IMR-90 (cell line): ENCODE measurements around the gene SIT1. TPM values are rescaled to one million over a fixed set of nuclear protein-coding genes. Genes with fewer than 3 reads are reported as not detected.
A peak's percentile ranks its signal among the peaks of the same experiment; 100 is the strongest.

Experiments
- ATAC-seq: fragments of 200-7000 bp; cut with Tn5 transposase; 2 replicates; pipeline ENCODE4 v1.9.1; 2020; ENCODE audit warnings: low read depth, mild to moderate bottlenecking, moderate library complexity
- BruUV-seq: library from RNA; stranded (reverse); fragments of 400-500 nt; replicated peaks from 2 replicates; lab custom pipeline; 2021; lab: Mats Ljungman, UMichigan
- CTCF ChIA-PET: fragments of 300-600 bp; formaldehyde crosslinking; extraction: SDS; loops from one replicate; lab custom pipeline; 2021; ENCODE audit warnings: antibody characterized with exemption; lab: Yijun Ruan, JAX
- POLR2A ChIA-PET: fragments of 300-600 bp; sonication (Branson Sonifier 250); formaldehyde crosslinking; loops from one replicate; lab custom pipeline; 2022; ENCODE audit warnings: antibody characterized with exemption; ENCODE audit not compliant: unreplicated experiment; lab: Charles Lee
- DNase-seq: peaks from one replicate; pipeline ENCODE4 v3.0.0; 2013
- H2AFZ ChIP-seq: replicated peaks from 2 replicates; pipeline ENCODE3; 2013; ENCODE audit warnings: low read length, mild to moderate bottlenecking; ENCODE audit not compliant: poor library complexity
- H2AK5ac ChIP-seq: 2 replicates; pipeline ENCODE4 v1.6.1; 2013; ENCODE audit warnings: low read depth, low read length, inconsistent platforms
- H2AK9ac ChIP-seq: replicated peaks from 2 replicates; pipeline ENCODE3; 2013; ENCODE audit warnings: mild to moderate bottlenecking, low read depth, low read length, moderate library complexity; ENCODE audit not compliant: poor library complexity
- H2BK120ac ChIP-seq: 2 replicates; pipeline ENCODE4 v1.6.1; 2013; ENCODE audit warnings: low read depth, low read length, inconsistent platforms
- H2BK15ac ChIP-seq: 3 replicates; pipeline ENCODE4 v1.6.1; 2013; ENCODE audit warnings: low read depth, low read length, inconsistent platforms
- H2BK20ac ChIP-seq: 2 replicates; pipeline ENCODE4 v1.6.1; 2013; ENCODE audit warnings: low read depth, mild to moderate bottlenecking, inconsistent platforms, low read length, moderate library complexity
- H2BK5ac ChIP-seq: 2 replicates; pipeline ENCODE4 v1.6.1; 2013; ENCODE audit warnings: mild to moderate bottlenecking, low read depth, low read length, inconsistent platforms; ENCODE audit not compliant: poor library complexity, severe bottlenecking
- H3K14ac ChIP-seq: replicated peaks from 2 replicates; pipeline ENCODE4 v1.6.1; 2013; ENCODE audit warnings: low read depth, low read length, inconsistent platforms
- H3K18ac ChIP-seq: 2 replicates; pipeline ENCODE4 v1.6.1; 2013; ENCODE audit warnings: low read depth, low read length, control low read depth
- H3K23ac ChIP-seq: 2 replicates; pipeline ENCODE4 v1.6.1; 2013; ENCODE audit warnings: low read depth, low read length, inconsistent platforms
- H3K27ac ChIP-seq: 2 replicates; pipeline ENCODE4 v1.5.1; 2013; ENCODE audit warnings: mild to moderate bottlenecking, control low read depth, low read length; ENCODE audit not compliant: insufficient read depth
- H3K27me3 ChIP-seq: 2 replicates; pipeline ENCODE4 v1.6.1; 2013; ENCODE audit warnings: low read length; ENCODE audit not compliant: control insufficient read depth, insufficient read depth
- H3K36me3 ChIP-seq: 2 replicates; pipeline ENCODE4 v1.6.1; 2013; ENCODE audit warnings: low read length, mixed read lengths; ENCODE audit not compliant: control insufficient read depth, insufficient read depth
- H3K4ac ChIP-seq: 2 replicates; pipeline ENCODE4 v1.6.1; 2013; ENCODE audit warnings: low read depth, low read length, inconsistent platforms
- H3K4me1 ChIP-seq: 2 replicates; pipeline ENCODE4 v1.6.1; 2013; ENCODE audit warnings: low read length, mixed read lengths; ENCODE audit not compliant: control insufficient read depth, insufficient read depth
- H3K4me2 ChIP-seq: 2 replicates; pipeline ENCODE4 v1.6.1; 2013; ENCODE audit warnings: low read depth, mild to moderate bottlenecking, control low read depth, low read length, moderate library complexity
- H3K4me3 ChIP-seq: 2 replicates; pipeline ENCODE4 v1.5.1; 2013; ENCODE audit warnings: low read depth, mild to moderate bottlenecking, control low read depth, low read length, moderate library complexity; ENCODE audit not compliant: insufficient read depth
- H3K56ac ChIP-seq: 2 replicates; pipeline ENCODE4 v1.6.1; 2013; ENCODE audit warnings: low read length, inconsistent platforms; ENCODE audit not compliant: insufficient read depth; ENCODE audit errors: extremely low read depth
- H3K79me1 ChIP-seq, 2 experiments: 2 replicates each; pipeline ENCODE4 v1.6.1; 2013; ENCODE audit warnings: low read length in 2 of 2, inconsistent platforms in 1 of 2, low read depth in 1 of 2
- H3K9ac ChIP-seq: 2 replicates; pipeline ENCODE4 v1.6.1; 2013; ENCODE audit warnings: low read depth, low read length, control low read depth
- H3K9me1 ChIP-seq: 2 replicates; pipeline ENCODE4 v1.6.1; 2013; ENCODE audit warnings: low read length, inconsistent platforms; ENCODE audit not compliant: insufficient read depth
- H3K9me3 ChIP-seq: 2 replicates; pipeline ENCODE4 v1.6.1; 2013; ENCODE audit warnings: low read length; ENCODE audit not compliant: control insufficient read depth, insufficient read depth
- H4K20me1 ChIP-seq: 2 replicates; pipeline ENCODE4 v1.6.1; 2013; ENCODE audit warnings: low read length, inconsistent platforms; ENCODE audit not compliant: insufficient read depth
- H4K5ac ChIP-seq: 2 replicates; pipeline ENCODE4 v1.6.1; 2013; ENCODE audit warnings: mild to moderate bottlenecking, low read depth, low read length, control low read depth
- H4K8ac ChIP-seq, 2 experiments: 2 replicates each; pipeline ENCODE4 v1.6.1; 2013; ENCODE audit warnings: low read depth in 2 of 2, low read length in 2 of 2, control low read depth in 1 of 2, inconsistent platforms in 1 of 2
- H4K91ac ChIP-seq: 2 replicates; pipeline ENCODE4 v1.6.1; 2013; ENCODE audit warnings: low read depth, low read length, inconsistent platforms; ENCODE audit not compliant: insufficient read depth
- FOS ChIP-seq: fragments of 150-350 bp; IDR thresholded peaks from 2 replicates; pipeline ENCODE4 v1.6.1; 2016; ENCODE audit warnings: low read depth, low read length
- RFX5 ChIP-seq: IDR thresholded peaks from 2 replicates; pipeline ENCODE4 v1.8.0; 2012; ENCODE audit warnings: low read depth, mild to moderate bottlenecking, low read length, moderate library complexity
- WGBS, 2 experiments: methylation state at CpG; one replicate each; pipeline versions ENCODE4 v1.1.5 to v1.1.7; 2013; ENCODE audit warnings: missing lambda C conversion rate in 2 of 2; ENCODE audit not compliant: insufficient read length in 1 of 2; ENCODE audit errors: extremely low coverage in 2 of 2; 5-methylcytosine and 5-hydroxymethylcytosine counted together
- dilution Hi-C: fragments of 300-500 bp; cut with HindIII; formaldehyde crosslinking; loops from one replicate; pipeline ENCODE4 v1.14.3; 2018; ENCODE audit warnings: low sequenced_read_pairs; ENCODE audit not compliant: unreplicated experiment
- in situ Hi-C: fragments of 300-500 bp; cut with MboI; formaldehyde crosslinking; loops from 3 replicates; pipeline ENCODE4 v1.14.3; 2019; ENCODE audit warnings: low sequenced_read_pairs, inconsistent platforms, mixed read lengths
- intact Hi-C: fragments of 100-400 bp; cut with micrococcal nuclease; formaldehyde crosslinking; loops from 2 replicates; pipeline ENCODE4 v1.10.0; 2022
- polyA plus RNA-seq, 3 experiments: library from polyadenylated mRNA; depleted of rRNA; stranded (reverse); fragments of >200 nt; gene quantifications; 2 replicates each; pipeline ENCODE4 v1.2.3, GENCODE V29; 2012; ENCODE audit warnings: low replicate concordance in 1 of 3
- total RNA-seq: library from RNA; depleted of rRNA; stranded (reverse); fragments of >200 nt; gene quantifications from 2 replicates; pipeline ENCODE4 v1.2.3, GENCODE V29; 2012

Gene SIT1
- total and polyA plus RNA-seq, 2 of the 4 experiments (the other 2 are of a cell fraction): not detected

GRCh38 chr9:35658968-35659220, 8.2 kb upstream of the SIT1 start:
- peak; percentile 13 for ATAC-seq
- H3K27ac ChIP-seq: peak overlapping the region; percentile 88

More at GRCh38 chr9:35658968-35659220, 8.2 kb upstream of the SIT1 start:
- Histone ChIP-seq H3K18ac (no peak overlapping the region), H2AK5ac (peak overlapping the region; percentile 29; the same call in 1 of the 2 replicates), H3K9me1 (peaks cover 2% of the 10 kb centered on the region; the same call in 1 of the 2 replicates), H4K5ac (no peak overlapping the region), H3K56ac (peak overlapping the region; percentile 80; the same call in 1 of the 2 replicates), H3K14ac (peak overlapping the region; percentile 94), H4K91ac (peak overlapping the region; percentile 35), H2AFZ (peak overlapping the region; percentile 93), H3K79me1 (peaks cover 19 to 49% of the 10 kb centered on the region in 2 experiments; a peak in 3 of 4 replicates), H2BK5ac (peak overlapping the region; percentile 87), H3K4me2 (peak overlapping the region; percentile 70), H3K23ac (peak overlapping the region; percentile 78), H3K4me3 (peak overlapping the region; percentile 78), H3K27me3 (no peaks in the 10 kb centered on the region), H3K4ac (peak overlapping the region; percentile 92), H3K9ac (peak overlapping the region; percentile 85), H4K8ac (peak overlapping the region; percentile 3 to 88; a peak in 3 of 4 replicates), H3K4me1 (peaks cover 7% of the 10 kb centered on the region), H3K9me3 (no peaks in the 10 kb centered on the region), H4K20me1 (peaks cover 3% of the 10 kb centered on the region; the same call in 1 of the 2 replicates), H2AK9ac (peak overlapping the region; percentile 92), H2BK15ac (peak overlapping the region; percentile 31; the same call in 1 of the 3 replicates), H2BK20ac (0 out of 2 replicates have a peak overlapping the region, but pooled peaks have one; percentile 2), H2BK120ac (peak overlapping the region; percentile 28; the same call in 1 of the 2 replicates), H3K36me3 (peaks cover 11% of the 10 kb centered on the region)
- BruUV-seq: TSS peak; percentile 59
- in situ Hi-C loops (loop anchor here (10.0 kb wide), 1 partner anchor 154 kb away; no protein-coding TSS in a partner anchor), dilution Hi-C loops (no loop called here), intact Hi-C loops (loop anchor here (1.0 to 10.0 kb wide), 5 partner anchors 33 to 174 kb away; partner anchors contain the start of genes HINT2 and SPAG8)
- ChIA-PET POLR2A (no interaction called here), CTCF (interaction anchor here (0.5 to 3.1 kb wide), 9 partner anchors 11 to 327 kb away, joined by 3 to 19 read pairs (median 3); partner anchors contain the start of genes CA9, CREB3 and TLN1)
- 0 out of 2 replicates have a peak, but pooled peaks have one; percentile 23 for TF ChIP-seq FOS
- TF ChIP-seq RFX5: no peak
- WGBS, 2 experiments: 0% methylated on average over 1 of the region's 2 CpGs; no CpG with 5 or more reads in 1 of the 2 experiments
- peak; percentile 70 for DNase-seq
